Skeletal muscle cell (primary cell): ENCODE data around the gene SAMM50.

Source experiments
- DNase-seq: peaks from one replicate; pipeline ENCODE4 v3.0.0-alpha.2; 2010; ENCODE audit warnings: low read depth
- H3K4me3 ChIP-seq: 2 replicates; pipeline ENCODE4 v1.5.1; 2011; ENCODE audit warnings: low read depth, mild to moderate bottlenecking, control low read depth, low read length, moderate library complexity

Gene SAMM50

DNA sequence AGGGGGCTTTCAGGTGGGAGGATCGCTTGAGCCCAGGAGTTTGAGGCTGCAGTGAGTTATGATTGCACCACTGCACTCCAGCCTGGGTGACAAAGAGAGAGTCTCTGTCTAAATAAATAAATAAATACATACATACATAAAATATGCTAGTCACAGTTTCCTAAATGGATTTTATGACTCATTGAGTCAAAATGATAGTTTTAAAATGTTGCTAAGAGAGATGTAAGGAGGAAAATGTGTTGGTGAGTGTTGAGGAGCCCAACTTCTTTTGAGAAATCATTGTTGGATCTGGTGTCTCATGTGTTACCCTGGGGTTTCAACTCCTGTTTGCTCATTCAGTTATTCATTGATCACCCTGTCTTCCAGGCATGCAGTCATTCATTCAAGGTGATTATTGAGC is 89.9 kb downstream of the SAMM50 start:
- DNase-seq = no peak

More for the DNA sequence above, 89.9 kb downstream of the SAMM50 start:
- H3K4me3 ChIP-seq = no peak overlapping the region
